HG02588 (cell line): ENCODE data around the gene EPS15.
"Not testable (repeated sequence)": the region's sequence is repeated elsewhere in the genome, so short reads cannot be mapped to it uniquely, and the experiment has no call there.

Experiments used
- ATAC-seq: cut with Tn5 transposase; IDR thresholded peaks from one replicate; pipeline ENCODE4 v1.9.1; 2021; ENCODE audit warnings: mild to moderate bottlenecking, moderate library complexity; ENCODE audit not compliant: unreplicated experiment

Gene EPS15

GRCh38 chr1:51543858-51544257 lies 24.8 kb upstream of the EPS15 start:
- no peak for ATAC-seq

GRCh38 chr1:51542158-51542953 lies 23.3 kb upstream of the EPS15 start:
- no peak for ATAC-seq

DNA sequence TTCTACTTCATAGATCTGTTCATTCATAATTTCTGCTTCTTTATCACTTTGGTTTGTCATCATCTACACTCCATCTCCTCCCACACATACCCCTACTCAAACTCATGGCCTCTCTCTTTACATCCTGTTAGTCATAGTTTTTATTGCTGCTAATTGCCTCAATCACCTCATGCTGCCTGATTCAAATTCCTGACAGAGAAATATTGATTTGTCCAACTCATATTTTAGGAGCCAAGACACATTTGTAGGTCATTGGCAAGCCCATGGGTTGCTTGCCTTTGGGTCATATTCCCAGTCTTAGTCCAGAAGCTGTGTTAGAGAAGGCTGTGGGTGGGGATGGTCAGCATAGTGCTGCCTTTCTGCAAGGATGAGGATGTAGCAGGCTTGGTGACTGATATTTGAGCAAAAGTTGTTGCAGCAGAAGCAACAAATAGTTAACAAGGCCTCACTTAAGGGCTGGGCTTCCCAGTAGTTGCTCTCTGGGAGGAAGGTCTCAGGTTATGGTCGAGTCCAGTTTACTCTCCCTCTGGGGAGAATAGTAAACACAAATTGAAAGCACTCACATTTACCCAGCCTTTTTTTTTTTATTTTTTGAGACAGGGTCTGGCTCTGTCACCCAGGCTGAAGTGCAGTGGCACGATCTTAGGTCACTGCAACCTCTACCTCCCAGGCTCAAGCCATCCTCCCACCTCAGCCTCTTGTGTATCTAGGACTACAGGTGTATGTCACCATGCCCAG lies 22.4 kb upstream of the EPS15 start:
- ATAC-seq = no peak

- no peak for ATAC-seq
These were observed 18.5 kb upstream of the EPS15 start for GRCh38 chr1:51537568-51537967.

GRCh38 chr1:51535006-51535592 lies 16.0 kb upstream of the EPS15 start:
- ATAC-seq = no peak

DNA sequence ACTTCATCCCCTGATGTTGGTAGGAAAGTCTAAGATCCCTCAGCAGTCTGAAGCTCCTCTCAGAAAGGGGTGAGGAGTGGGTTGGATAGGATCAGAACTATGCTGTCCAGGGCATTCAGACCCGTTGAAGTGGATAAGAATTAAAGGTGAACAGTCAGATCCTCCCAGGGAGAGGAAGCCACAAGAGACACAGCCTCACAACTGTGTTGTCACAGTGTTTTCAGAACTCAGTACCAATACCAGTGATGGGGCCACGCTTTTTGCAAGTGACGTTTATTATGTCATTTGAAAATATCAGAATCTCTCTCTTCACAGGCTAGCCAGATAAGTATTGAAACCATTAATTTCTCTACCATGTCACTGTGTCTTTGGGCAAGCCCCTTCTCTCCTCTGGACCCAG lies 15.4 kb upstream of the EPS15 start:
- no peak for ATAC-seq

GRCh38 chr1:51532853-51533252 lies 13.8 kb upstream of the EPS15 start:
- no peak for ATAC-seq

- not testable (repeated sequence) for ATAC-seq
These were observed 11.4 kb upstream of the EPS15 start for GRCh38 chr1:51530447-51530846.

GRCh38 chr1:51527144-51527543 lies 8.1 kb upstream of the EPS15 start:
- ATAC-seq = no peak

DNA sequence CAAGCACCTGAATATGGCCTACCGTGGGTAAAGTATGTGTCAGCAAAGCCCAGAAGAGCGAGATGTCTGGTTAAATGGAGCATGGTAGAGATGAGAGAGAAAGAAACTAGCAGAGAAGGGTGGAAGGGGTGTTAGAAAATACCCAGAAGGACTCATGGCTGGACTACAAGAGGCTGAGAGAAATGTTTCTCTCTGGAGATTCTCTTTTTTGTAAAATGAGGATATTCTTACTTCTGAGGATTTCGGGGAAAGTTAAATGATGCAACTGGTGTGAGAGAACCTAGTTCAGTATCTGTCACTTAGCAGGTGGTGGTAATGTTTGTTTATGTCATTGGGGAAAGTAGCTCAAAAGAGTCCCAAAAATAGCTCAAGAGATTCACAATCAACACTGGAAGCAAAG lies 7.2 kb upstream of the EPS15 start:
- ATAC-seq = no peak

DNA sequence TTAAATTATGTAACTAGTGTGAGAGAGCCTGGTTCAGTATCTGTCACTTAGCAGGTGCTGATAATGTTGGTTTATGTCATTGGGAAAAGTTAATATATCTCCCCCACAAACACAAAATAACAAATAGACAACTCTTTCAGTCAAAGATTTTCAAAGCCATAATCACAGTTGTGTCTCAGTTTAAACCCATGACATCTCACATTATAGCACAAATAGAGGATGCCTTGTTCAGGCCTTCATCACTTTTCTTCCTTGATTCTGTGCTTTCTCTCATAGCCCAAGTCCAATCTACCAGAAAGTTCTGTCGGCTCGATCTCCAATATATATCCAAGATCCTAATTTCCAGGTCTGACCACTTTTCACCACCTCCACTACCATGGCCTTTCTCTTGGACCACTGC lies 6.2 kb upstream of the EPS15 start:
- no peak for ATAC-seq

GRCh38 chr1:51524817-51525216 lies 5.8 kb upstream of the EPS15 start:
- ATAC-seq = no peak

DNA sequence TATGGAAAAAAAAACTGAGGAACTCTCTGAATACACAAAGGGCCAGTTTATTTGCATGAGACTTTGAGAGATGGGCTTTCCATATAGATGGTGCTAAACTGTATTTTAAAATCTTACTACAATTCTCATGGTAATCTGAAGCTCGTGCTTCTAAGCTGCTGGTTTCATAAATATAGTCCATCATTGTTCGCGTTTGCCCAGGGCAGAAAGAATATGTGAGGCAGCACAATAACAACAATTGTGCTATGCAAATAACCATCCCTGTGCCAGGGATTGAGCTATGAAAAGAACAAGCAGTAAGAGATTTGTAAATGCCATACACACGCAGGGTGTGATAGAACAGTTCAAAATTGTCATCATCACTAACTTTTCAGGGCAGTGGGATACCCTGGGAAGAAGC lies 4.9 kb upstream of the EPS15 start:
- no peak for ATAC-seq

DNA sequence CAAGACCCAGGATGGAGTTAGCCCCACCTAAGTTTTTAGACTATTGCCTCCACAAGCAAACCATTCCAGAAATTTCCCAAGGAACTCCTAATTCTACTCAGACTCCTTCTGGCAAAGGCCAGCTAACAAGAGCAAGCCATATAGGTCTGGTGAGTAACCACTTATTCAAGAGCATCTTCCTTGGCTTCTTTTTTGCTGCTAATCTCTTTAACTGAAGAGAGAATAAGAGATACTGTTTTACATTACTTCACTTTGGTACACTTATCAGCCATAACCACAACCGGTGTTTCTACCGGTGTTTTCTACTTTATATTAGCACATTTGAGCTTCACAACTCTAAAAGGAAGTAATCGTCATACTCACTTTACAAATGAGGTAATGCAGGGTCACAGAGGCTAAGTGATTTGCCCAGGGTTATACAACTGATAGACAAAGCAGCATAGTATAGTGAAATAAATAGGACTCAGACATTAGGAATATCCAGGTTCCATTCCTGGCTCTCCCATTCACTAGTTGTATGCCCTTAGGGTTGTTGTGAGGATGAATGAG lies 1.7 kb upstream of the EPS15 start:
- ATAC-seq = no peak

GRCh38 chr1:51519865-51520699 lies 1.0 kb upstream of the EPS15 start:
- ATAC-seq = no peak

GRCh38 chr1:51518586-51519047 lies 449 bp downstream of the EPS15 start:
- peak; percentile 40 for ATAC-seq

GRCh38 chr1:51518033-51518585 lies 957 bp downstream of the EPS15 start:
- peak; percentile 29 for ATAC-seq

- no peak for ATAC-seq
These were observed 1.6 kb downstream of the EPS15 start for GRCh38 chr1:51517361-51518032.

DNA sequence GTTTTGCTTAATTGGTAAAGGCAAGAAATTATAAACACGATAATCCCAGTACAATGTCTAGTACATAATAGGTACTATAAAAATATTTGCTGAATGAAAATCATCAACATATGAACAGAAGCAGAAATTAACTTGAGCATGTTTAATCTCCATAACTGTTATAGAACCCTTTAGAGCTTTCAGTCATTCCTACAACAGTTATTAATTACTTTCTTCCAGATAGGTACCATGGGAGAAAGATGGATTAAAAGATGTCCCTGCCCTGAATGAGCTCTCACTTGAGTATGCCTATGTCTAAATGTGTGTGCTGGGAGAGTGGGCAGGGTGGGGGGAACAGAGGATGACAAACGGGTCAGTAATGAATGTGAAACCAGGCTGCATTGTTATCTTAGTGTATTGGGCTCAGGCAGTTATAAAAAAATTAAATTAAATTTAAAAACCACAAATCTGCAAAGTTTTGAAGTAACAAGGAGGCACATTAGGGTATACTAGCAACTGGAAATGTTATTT lies 2.4 kb downstream of the EPS15 start:
- no peak for ATAC-seq
